GM19023 (cell line): ENCODE results near the gene OR1F1.
A peak's percentile ranks its signal among the peaks of the same experiment; 100 is the strongest.
"Not testable (repeated sequence)": the region's sequence is repeated elsewhere in the genome, so short reads cannot be mapped to it uniquely, and the experiment has no call there.

Source experiments
- ATAC-seq: cut with Tn5 transposase; IDR thresholded peaks from one replicate; pipeline ENCODE4 v1.9.1; 2021; ENCODE audit warnings: mild to moderate bottlenecking, moderate library complexity; ENCODE audit not compliant: unreplicated experiment

The OR1F1 gene

DNA sequence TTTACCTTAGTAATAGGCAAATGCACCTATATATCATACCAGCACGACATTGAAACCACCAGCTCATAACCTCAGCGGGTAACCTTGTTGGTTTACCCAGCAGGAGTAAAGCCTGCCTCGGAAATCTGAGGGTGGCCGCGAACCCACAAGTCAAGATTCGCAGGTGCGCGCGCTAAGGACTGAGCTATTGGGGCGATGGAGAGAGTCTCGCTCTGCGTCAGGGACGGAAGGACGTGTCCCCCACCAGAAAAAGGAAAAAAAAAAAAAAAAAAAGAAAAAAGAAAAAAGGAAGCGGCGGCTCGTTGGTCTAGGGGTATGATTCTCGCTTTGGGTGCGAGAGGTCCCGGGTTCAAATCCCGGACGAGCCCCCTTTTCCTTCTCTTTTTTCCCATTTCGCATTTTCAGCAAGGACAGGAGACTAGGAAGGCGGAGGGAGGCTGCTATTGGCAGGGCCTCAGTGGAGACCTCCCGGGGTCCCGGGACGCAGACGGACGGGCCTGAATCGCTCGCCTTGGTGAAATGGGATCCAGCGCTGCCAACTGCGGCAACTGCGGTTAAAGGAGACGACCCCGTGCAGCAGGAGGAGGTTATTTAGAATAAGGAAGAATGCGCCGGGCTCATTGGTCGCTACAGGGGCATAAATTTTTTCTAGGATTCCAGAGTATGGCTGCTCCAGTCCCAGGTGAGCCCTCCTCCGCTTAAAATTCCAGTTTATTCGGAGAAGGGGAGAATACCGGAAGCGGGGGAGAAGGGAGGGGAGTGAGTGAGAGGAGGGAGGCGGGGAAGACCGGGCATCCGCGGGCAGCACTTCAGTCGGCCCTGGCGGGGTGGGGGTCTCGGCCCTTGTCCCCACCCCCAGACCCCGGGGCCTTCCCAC is at the start of gene OR1F1:
TSS of gene OR1F1 (plus strand) at position 407 of the 877 bp plus-strand sequence.
- ATAC-seq, result no peak

DNA sequence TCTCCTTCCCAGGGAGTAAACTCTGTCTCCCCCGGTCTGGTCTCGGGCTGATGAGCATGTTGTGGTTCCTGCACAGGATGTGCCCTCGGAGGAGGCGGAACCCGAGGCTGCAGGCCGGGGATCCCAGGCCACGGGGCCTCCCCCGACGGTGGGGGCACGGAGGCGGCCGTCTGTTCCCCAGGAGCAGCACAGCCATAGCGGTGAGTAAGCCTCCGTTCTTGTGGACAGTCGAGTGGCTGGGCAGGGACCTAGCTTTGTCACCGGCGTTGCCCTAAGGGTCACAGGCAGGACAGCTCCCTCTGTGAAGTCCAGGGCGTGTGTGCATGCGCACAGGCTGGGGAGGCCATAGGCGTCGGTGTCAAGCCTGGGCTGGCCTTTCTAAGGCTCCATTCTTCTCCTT is 49.7 kb upstream of the OR1F1 start:
- no peak for ATAC-seq

DNA sequence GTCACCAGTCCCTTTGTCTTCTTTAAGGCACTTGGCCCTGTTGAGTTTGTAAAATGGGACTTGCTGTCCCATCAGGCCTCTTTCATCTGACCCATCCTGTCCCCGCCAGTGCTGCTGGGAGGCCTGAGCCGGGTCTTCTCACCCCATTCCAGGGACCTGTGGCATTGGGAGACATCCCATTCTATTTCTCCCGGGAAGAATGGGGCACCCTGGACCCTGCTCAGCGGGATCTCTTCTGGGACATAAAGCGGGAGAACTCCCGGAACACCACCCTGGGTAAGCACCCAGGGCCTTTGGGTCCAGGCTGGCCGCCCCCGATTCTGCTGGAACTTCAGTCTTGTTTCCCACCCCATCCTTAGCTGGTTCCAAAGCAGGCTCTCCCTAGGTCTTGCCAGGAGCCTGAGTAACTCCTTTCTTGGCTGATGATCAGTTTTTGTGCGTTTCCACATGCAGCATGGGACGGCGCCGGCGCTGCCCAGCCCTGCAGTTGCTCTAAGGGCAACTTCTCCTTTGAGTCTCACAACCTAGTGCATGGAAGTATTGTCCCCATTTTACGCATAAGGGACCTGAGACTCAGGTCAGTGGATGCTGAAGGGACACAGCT is 49.1 kb upstream of the OR1F1 start:
- no peak for ATAC-seq

DNA sequence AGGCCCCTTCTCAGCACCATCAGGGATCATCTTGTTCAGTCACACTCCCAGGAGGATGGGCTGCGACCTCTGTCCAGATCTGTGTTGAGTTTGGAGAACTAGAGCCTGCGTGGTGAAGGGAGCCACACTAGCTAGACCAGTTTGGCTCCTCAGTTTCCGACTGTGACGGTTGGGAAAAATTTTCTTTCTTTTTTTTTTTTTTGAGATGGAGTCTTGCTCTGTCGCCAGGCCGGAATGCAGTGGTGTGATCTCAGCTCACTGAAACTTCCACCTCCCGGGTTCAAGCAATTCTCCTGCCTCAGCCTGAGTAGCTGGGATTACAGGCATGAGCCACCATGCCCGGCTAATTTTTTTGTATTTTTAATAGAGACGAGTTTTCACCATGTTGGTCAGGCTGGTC is 48.4 kb upstream of the OR1F1 start:
- not testable (repeated sequence) for ATAC-seq

- ATAC-seq, result no peak
Measured at GRCh38 chr16:3140603-3141427, 47.2 kb upstream of the OR1F1 start.

DNA sequence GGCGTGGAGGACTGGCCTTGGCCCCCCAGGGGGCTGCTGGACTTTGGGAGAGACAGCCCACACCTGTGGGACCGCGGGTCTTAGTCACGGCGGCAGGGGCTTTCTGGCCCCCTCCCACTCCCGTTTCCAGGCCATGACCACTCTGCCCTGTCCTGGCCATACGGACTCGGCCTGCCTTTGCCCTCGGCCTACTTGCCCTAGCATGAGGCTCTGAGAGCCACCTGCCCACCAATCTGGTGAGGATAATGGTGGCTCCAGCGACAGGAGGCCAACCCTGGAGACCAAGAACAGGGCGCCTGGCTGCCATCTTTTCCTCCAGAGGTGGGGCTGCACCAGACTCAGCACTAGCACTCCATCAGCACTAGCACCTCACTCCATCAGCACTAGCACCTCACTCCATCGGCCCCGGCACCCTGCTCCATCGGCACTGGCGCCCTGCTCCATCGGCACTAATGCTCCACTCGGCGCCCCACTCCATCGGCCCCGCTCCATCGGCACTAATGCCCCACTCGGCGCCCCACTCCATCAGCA is 46.2 kb upstream of the OR1F1 start:
- no peak for ATAC-seq

GRCh38 chr16:3142327-3142726 is 45.7 kb upstream of the OR1F1 start:
- no peak for ATAC-seq

GRCh38 chr16:3142770-3143169 is 45.2 kb upstream of the OR1F1 start:
- ATAC-seq, result no peak

- ATAC-seq, result no peak
Measured at GRCh38 chr16:3143189-3143588, 44.8 kb upstream of the OR1F1 start.

GRCh38 chr16:3143598-3144320 is 44.2 kb upstream of the OR1F1 start:
- no peak for ATAC-seq

DNA sequence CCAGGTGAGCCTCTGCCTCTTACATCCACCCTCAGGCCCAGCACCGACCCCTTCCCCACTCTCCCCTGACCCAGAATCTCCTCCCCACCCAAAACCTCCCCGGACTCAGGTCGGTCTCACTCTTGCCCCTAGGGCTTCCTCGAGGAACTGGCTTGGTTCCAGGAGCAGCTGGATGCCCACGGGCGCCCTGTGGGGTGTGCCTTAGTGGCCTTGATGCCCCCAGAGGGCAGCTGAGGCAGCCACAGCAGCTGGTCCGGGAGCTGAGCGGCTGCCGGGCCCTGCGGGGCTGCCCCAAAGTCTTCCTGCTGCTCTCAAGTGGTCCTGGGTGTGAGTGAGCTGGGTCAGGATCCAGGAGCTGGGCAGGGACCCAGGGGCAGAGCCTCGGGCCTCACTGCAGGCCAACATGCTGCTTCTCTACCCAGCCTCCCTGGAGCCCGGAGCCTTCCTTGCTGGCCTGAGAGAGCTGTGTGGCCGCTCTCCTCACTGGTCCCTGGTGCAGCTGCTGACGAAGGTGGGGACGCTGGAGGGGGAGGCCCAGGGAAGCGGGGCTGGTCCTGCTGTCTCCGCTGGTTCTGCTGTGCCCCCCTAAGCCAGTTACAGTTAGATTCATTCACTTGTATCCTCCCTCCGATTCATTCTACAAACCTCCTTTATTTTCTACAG is 43.6 kb upstream of the OR1F1 start:
- no peak for ATAC-seq

GRCh38 chr16:3145151-3145550 is 42.9 kb upstream of the OR1F1 start:
- ATAC-seq, result no peak

GRCh38 chr16:3145660-3146059 is 42.3 kb upstream of the OR1F1 start:
- ATAC-seq, result no peak

- no peak for ATAC-seq
Measured at GRCh38 chr16:3147046-3147756, 40.8 kb upstream of the OR1F1 start.

- no peak for ATAC-seq
Measured at GRCh38 chr16:3147757-3148104, 40.3 kb upstream of the OR1F1 start.

- no peak for ATAC-seq
Measured at GRCh38 chr16:3148256-3149192, 39.5 kb upstream of the OR1F1 start.

GRCh38 chr16:3149193-3149530 is 38.8 kb upstream of the OR1F1 start:
- ATAC-seq, result no peak

- peak; percentile 11 for ATAC-seq
Measured at GRCh38 chr16:3149630-3150345, 38.2 kb upstream of the OR1F1 start.
